ENCODE measurements around the gene SH3BP5. TPM values are rescaled to one million over a fixed set of nuclear protein-coding genes. Genes with fewer than 3 reads are reported as not detected.

The SH3BP5 gene
- total and polyA plus RNA-seq, 2 donors (not counting 1 experiment from before 2014, with no cell fraction given), result 6.7 to 12.9 TPM

DNA sequence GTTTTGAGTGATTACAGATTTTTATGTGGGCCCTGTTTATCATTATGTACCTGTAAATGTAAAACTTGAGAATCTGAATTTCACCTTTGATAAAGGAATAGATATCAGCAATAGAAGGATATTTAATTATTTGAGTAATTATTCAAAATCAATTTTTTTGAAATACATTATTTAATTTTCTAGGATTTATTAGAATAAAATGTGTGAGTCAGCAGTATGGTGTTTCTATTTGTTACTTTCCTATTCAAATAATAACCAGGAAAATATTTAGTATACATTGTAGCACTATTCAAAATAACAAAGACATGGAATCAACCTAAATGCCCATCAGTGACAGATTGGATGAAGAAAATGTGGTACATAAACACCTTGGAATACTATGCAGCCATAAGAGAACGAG, 104.2 kb downstream of the SH3BP5 start:
- Histone ChIP-seq H3K27me3 (ENCODE audit: control insufficient read depth, insufficient read depth, low read length) (no peaks in the 10 kb centered on the region), H3K79me2 (ENCODE audit: control insufficient read depth, insufficient read depth, low read length) (no peaks in the 10 kb centered on the region), H3K4me2 (ENCODE audit: extremely low read depth, insufficient read depth, low read length) (no peak overlapping the region), H4K20me1 (ENCODE audit: control insufficient read depth, extremely low read depth, insufficient read depth, low read length) (no peaks in the 10 kb centered on the region), H2AFZ (ENCODE audit: low read length) (no peak overlapping the region), H3K27ac (ENCODE audit: insufficient read depth, low read length) (no peak overlapping the region), H3K4me1 (ENCODE audit: control insufficient read depth, extremely low read depth, insufficient read depth, low read length) (no peaks in the 10 kb centered on the region), H3K9me3 (ENCODE audit: control insufficient read depth, insufficient read depth, low read depth, low read length) (no peaks in the 10 kb centered on the region), H3K4me3 (replicated peaks in 1 of 4; ENCODE audit: control extremely low read depth in 1 of 4, insufficient read depth in 1 of 4, low read depth in 3 of 4, low read length in 4 of 4) (no peak overlapping the region), H3K36me3 (ENCODE audit: control insufficient read depth, insufficient read depth, low read length) (peaks cover 3% of the 10 kb centered on the region), H3K9ac (ENCODE audit: insufficient read depth, low read length) (no peak overlapping the region)
- TF ChIP-seq EZH2 (IDR thresholded peaks at IDR 0.05; ENCODE audit: low read length, missing control alignments), result no peak
- TF ChIP-seq, protein P1, sequence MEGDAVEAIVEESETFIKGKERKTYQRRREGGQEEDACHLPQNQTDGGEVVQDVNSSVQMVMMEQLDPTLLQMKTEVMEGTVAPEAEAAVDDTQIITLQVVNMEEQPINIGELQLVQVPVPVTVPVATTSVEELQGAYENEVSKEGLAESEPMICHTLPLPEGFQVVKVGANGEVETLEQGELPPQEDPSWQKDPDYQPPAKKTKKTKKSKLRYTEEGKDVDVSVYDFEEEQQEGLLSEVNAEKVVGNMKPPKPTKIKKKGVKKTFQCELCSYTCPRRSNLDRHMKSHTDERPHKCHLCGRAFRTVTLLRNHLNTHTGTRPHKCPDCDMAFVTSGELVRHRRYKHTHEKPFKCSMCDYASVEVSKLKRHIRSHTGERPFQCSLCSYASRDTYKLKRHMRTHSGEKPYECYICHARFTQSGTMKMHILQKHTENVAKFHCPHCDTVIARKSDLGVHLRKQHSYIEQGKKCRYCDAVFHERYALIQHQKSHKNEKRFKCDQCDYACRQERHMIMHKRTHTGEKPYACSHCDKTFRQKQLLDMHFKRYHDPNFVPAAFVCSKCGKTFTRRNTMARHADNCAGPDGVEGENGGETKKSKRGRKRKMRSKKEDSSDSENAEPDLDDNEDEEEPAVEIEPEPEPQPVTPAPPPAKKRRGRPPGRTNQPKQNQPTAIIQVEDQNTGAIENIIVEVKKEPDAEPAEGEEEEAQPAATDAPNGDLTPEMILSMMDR (conservative IDR thresholded peaks at IDR 0.05 in 1 of 2, IDR thresholded peaks at IDR 0.05 in 1 of 2; ENCODE audit: low read depth in 1 of 2, low read length in 2 of 2), result no peak
- DNase-seq (ENCODE audit: low read depth in 2 of 2), result no peak

DNA sequence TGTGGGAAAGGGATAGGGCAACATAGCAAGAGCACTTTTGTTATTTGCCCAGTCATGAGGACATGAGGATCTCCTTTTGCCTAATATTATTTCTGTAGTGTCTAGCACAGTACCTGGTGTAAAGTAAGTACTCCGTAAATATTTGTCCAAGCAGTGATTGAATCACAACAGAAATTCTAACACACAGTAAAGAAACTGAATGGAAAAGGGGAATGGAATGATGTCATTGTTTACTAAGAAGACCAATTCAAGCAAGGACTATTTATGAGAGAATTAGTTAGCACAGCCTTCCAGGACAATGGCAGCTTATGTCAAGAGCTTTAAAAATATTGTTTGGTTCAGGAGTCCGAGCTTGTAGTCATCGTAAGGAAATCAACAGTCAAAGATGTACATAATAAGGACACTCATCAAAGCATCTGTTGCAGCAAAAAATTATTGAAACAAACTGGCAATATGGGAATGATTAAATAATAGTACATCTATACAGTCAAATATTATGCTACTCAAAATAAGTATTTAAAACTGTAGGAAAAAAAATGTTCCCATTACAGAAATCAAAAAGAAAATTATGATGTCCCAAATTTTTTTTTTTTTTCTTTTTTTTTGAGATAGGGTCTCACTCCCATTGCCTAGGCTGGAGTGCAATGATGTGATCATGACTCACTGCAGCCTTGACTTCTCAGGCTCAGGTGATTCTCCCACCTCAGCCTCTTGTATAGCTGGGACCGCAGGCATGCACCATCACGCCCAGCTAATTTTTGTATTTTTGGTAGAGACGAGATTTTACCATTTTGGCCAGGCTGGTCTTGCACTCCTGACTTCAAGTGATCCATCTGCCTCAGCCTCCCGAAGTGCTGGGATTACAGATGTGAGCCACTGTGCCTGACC, 108.5 kb downstream of the SH3BP5 start:
- Histone ChIP-seq H3K4me2 (ENCODE audit: extremely low read depth, insufficient read depth, low read length) (no peak overlapping the region), H3K36me3 (ENCODE audit: control insufficient read depth, insufficient read depth, low read length) (peaks cover 11% of the 10 kb centered on the region), H2AFZ (ENCODE audit: low read length) (no peak overlapping the region), H3K4me3 (replicated peaks in 1 of 4; ENCODE audit: control extremely low read depth in 1 of 4, insufficient read depth in 1 of 4, low read depth in 3 of 4, low read length in 4 of 4) (no peak overlapping the region), H3K4me1 (ENCODE audit: control insufficient read depth, extremely low read depth, insufficient read depth, low read length) (no peaks in the 10 kb centered on the region), H3K27ac (ENCODE audit: insufficient read depth, low read length) (no peak overlapping the region), H3K9ac (ENCODE audit: insufficient read depth, low read length) (no peak overlapping the region), H3K79me2 (ENCODE audit: control insufficient read depth, insufficient read depth, low read length) (no peaks in the 10 kb centered on the region), H4K20me1 (ENCODE audit: control insufficient read depth, extremely low read depth, insufficient read depth, low read length) (no peaks in the 10 kb centered on the region), H3K9me3 (ENCODE audit: control insufficient read depth, insufficient read depth, low read depth, low read length) (no peaks in the 10 kb centered on the region), H3K27me3 (ENCODE audit: control insufficient read depth, insufficient read depth, low read length) (no peaks in the 10 kb centered on the region)
- peak in 1 of 2 donors; percentile 14 for DNase-seq (ENCODE audit: low read depth in 2 of 2)
- TF ChIP-seq, protein P1 (conservative IDR thresholded peaks at IDR 0.05 in 1 of 2, IDR thresholded peaks at IDR 0.05 in 1 of 2; ENCODE audit: low read depth in 1 of 2, low read length in 2 of 2), result no peak
- no peak for TF ChIP-seq EZH2 (IDR thresholded peaks at IDR 0.05; ENCODE audit: low read length, missing control alignments)

DNA sequence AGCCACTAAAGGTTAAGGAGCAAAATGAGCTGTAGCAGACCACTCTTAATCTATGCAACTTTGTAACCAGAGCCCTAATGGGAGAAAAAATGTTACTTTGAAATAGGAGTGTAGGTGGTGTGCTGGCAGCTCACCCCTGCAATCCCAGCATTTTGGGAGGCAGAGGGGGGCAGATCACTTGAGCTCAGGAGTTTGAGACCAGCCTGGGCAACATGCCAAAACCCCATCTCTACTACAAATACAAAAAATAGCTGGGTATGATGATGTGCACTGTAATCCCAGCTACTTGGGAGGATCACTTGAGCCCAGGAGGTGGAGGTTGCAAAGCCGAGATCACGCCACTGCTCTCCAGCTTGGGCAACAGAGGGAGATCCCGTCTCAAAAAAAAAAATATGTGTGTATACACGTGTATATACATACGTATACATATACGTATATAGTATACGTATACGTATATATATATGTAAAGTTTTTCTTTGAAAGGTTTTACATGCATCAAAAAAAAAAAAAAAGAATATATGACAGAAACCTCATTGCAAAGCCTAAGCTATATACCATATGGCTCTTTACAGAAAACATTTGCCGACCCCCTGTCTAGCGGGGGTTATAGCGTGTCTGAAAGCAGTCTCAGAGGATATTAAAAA, 110.7 kb downstream of the SH3BP5 start:
- Histone ChIP-seq H3K9ac (ENCODE audit: insufficient read depth, low read length) (no peak overlapping the region), H3K4me2 (ENCODE audit: extremely low read depth, insufficient read depth, low read length) (no peak overlapping the region), H2AFZ (ENCODE audit: low read length) (no peak overlapping the region), H3K27me3 (ENCODE audit: control insufficient read depth, insufficient read depth, low read length) (no peaks in the 10 kb centered on the region), H3K27ac (ENCODE audit: insufficient read depth, low read length) (no peak overlapping the region), H3K4me3 (replicated peaks in 1 of 4; ENCODE audit: control extremely low read depth in 1 of 4, insufficient read depth in 1 of 4, low read depth in 3 of 4, low read length in 4 of 4) (no peak overlapping the region), H3K36me3 (ENCODE audit: control insufficient read depth, insufficient read depth, low read length) (peaks cover 9% of the 10 kb centered on the region), H3K4me1 (ENCODE audit: control insufficient read depth, extremely low read depth, insufficient read depth, low read length) (no peaks in the 10 kb centered on the region), H4K20me1 (ENCODE audit: control insufficient read depth, extremely low read depth, insufficient read depth, low read length) (no peaks in the 10 kb centered on the region), H3K79me2 (ENCODE audit: control insufficient read depth, insufficient read depth, low read length) (no peaks in the 10 kb centered on the region), H3K9me3 (ENCODE audit: control insufficient read depth, insufficient read depth, low read depth, low read length) (no peaks in the 10 kb centered on the region)
- DNase-seq (ENCODE audit: low read depth in 2 of 2), result no peak
- TF ChIP-seq, protein P1 (conservative IDR thresholded peaks at IDR 0.05 in 1 of 2, IDR thresholded peaks at IDR 0.05 in 1 of 2; ENCODE audit: low read depth in 1 of 2, low read length in 2 of 2), result no peak
- TF ChIP-seq EZH2 (IDR thresholded peaks at IDR 0.05; ENCODE audit: low read length, missing control alignments), result no peak

Measured in fibroblast of lung (primary cell).